Measurements from ENCODE around the gene HOXC5.
"Not testable (repeated sequence)": the region's sequence is repeated elsewhere in the genome, so short reads cannot be mapped to it uniquely, and the experiment has no call there.

The HOXC5 gene

GRCh38 chr12:54056110-54056509 lies 23.3 kb downstream of the HOXC5 start:
- in situ Hi-C loops (cut with HindIII; ENCODE audit: low sequenced_read_pairs), result no loop called here

- in situ Hi-C loops (cut with HindIII; ENCODE audit: low sequenced_read_pairs), result no loop called here
Observed at GRCh38 chr12:54058128-54058768, 25.4 kb downstream of the HOXC5 start.

GRCh38 chr12:54059668-54060067 lies 26.8 kb downstream of the HOXC5 start:
- in situ Hi-C loops (cut with HindIII; ENCODE audit: low sequenced_read_pairs), result no loop called here

GRCh38 chr12:54060174-54060974 lies 27.5 kb downstream of the HOXC5 start:
- in situ Hi-C loops (cut with HindIII; ENCODE audit: low sequenced_read_pairs), result no loop called here

- in situ Hi-C loops (cut with HindIII; ENCODE audit: low sequenced_read_pairs), result no loop called here
Observed at GRCh38 chr12:54060975-54061778, 28.3 kb downstream of the HOXC5 start.

- in situ Hi-C loops (cut with HindIII; ENCODE audit: low sequenced_read_pairs), result no loop called here
Observed at GRCh38 chr12:54065677-54066076, 32.8 kb downstream of the HOXC5 start.

- in situ Hi-C loops (cut with HindIII; ENCODE audit: low sequenced_read_pairs), result no loop called here
Observed at GRCh38 chr12:54066408-54066807, 33.6 kb downstream of the HOXC5 start.

GRCh38 chr12:54068418-54069070 lies 35.7 kb downstream of the HOXC5 start:
- in situ Hi-C loops (cut with HindIII; ENCODE audit: low sequenced_read_pairs), result no loop called here

DNA sequence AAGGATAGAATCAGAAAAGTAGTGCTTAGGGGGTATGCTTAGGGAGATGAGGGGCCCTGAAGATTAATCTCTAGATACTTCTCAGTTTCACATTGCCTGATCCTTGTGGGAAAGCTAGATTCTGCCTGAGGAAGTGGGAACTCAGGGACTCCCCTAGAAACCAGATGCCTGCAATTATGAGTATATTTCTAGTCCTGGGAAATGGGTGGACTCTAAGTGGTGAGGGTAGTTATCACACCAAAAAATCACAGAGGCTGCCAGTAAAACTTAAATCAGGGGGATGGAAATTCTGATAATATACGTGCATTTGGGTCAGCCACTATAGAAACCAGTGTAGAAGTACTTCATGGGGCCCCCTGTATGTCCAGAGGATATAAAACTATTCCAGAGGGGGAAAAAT lies 39.1 kb downstream of the HOXC5 start:
- in situ Hi-C loops (cut with HindIII; ENCODE audit: low sequenced_read_pairs), result no loop called here

- in situ Hi-C loops (cut with HindIII; ENCODE audit: low sequenced_read_pairs), result no loop called here
Observed at GRCh38 chr12:54074308-54074707, 41.5 kb downstream of the HOXC5 start.

GRCh38 chr12:54075409-54075808 lies 42.6 kb downstream of the HOXC5 start:
- in situ Hi-C loops (cut with HindIII; ENCODE audit: low sequenced_read_pairs), result no loop called here

- in situ Hi-C loops (cut with HindIII; ENCODE audit: low sequenced_read_pairs), result no loop called here
Observed at GRCh38 chr12:54075974-54076373, 43.1 kb downstream of the HOXC5 start.

GRCh38 chr12:54077843-54078242 lies 45.0 kb downstream of the HOXC5 start:
- in situ Hi-C loops (cut with HindIII; ENCODE audit: low sequenced_read_pairs), result not testable (repeated sequence)

DNA sequence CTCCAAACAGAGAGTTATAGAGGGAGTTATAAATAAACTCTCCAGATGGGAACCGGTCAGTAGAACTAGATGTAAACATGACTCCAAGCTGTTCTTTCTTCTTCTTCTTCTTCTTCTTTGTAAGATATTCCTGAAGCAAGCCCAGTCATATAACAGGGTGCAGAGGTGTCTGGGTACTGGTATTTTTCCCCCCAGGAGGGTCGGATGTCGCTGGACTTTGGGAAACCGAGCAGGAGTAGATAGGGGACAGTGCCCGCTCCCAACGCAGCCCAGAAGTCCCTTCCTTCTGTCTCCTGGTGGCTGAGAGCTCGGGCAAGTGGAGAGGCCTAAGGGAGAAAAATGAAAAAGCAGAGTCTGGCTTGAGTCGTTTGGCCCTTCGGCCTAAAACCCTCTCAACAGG lies 46.3 kb downstream of the HOXC5 start:
- in situ Hi-C loops (cut with HindIII; ENCODE audit: low sequenced_read_pairs), result not testable (repeated sequence)

- in situ Hi-C loops (cut with HindIII; ENCODE audit: low sequenced_read_pairs), result not testable (repeated sequence)
Observed at GRCh38 chr12:54080008-54080924, 47.4 kb downstream of the HOXC5 start.

GRCh38 chr12:54081053-54081514 lies 48.2 kb downstream of the HOXC5 start:
- in situ Hi-C loops (cut with HindIII; ENCODE audit: low sequenced_read_pairs), result not testable (repeated sequence)

DNA sequence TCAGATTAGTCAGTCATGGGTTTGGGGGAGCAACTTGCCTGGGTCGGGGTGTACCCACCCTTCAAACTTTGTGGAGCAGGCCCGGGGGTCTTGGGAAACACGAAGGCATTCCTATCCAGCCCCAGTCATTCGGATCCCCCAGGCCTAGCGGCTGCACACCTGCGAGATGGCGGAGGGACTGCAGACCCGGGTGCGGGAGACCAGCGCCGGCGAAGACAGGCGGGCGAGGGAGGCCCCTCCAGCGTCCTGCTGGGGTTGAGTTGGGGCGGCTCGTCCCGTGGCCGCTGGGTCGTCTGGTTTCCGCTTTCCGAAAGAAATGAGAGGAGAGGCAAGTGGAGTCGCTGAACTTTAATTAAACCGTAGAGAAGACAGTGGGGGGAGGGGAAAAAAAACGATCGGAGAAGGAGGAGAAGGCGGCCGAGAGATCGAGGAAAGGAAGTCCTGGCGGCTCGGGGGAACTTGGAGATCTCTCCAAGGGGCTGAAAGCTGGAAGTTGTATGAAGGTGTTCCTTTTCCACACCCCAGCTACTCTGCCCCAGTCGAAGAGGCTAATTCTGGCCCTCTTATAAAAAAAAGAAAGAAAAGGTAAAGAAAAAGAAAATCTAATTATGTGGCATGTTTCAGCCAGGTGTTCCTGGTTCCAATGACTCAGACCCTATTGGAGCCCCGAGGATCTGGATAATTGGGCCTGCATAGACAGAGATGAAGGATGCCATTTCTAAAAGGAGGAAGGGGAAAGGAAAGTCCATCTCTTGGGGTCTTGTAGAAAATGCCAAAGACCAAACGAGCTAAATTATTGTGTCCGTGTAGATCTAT lies 48.9 kb downstream of the HOXC5 start:
- in situ Hi-C loops (cut with HindIII; ENCODE audit: low sequenced_read_pairs), result not testable (repeated sequence)

DNA sequence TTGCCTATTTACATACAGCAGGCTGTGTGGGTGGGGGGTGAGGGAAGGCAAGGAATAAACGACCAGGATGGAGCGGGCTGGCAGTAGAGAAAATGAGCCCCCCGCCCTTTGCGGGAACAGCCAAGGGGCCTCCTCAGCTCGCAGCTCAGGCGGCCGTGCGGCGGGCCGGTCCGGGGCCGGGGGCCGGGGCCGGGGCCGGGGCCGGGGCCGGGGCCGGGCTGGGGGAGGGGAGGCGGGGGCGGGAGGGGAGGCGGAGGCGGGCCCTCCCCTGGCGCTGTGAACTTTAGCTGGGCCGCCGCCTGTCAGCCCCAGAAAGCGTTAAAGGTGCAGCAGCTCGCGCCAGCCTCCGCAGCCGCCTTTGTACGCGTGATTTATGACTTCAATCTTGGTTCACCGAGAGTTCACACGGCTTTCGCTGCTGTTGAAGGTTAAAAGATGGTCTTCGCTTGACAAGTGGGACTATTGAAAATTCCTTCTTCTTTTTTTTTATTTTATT lies 49.6 kb downstream of the HOXC5 start:
- in situ Hi-C loops (cut with HindIII; ENCODE audit: low sequenced_read_pairs), result no loop called here
